Left renal cortex interstitium (tissue), 4 donors: ENCODE measurements around the gene EEF1AKMT2. TPM values are rescaled to one million over a fixed set of nuclear protein-coding genes. Genes with fewer than 3 reads are reported as not detected.

Source experiments
- polyA plus RNA-seq, 4 donors: library from polyadenylated mRNA; unstranded; fragments of 120-200 nt; gene quantifications; one replicate each; pipeline ENCODE4 v1.2.1, GENCODE V29; 2013; ENCODE audit not compliant: insufficient read length in 4 of 4

EEF1AKMT2 gene
- polyA plus RNA-seq, 4 donors, result 28.4 to 43.2 (median 40.0) TPM

Other genes starting within 250 kb of the EEF1AKMT2 start
- gene FAM53B, start 47.5 kb downstream of the EEF1AKMT2 start, polyA plus RNA-seq, result 10 to 100 TPM; 23.1 to 33.4 (median 28.0) TPM
- 10 to 100 TPM; 22.1 to 26.1 (median 23.8) TPM for gene ABRAXAS2, start 9.9 kb upstream of the EEF1AKMT2 start, polyA plus RNA-seq
- gene ZRANB1, start 150.2 kb upstream of the EEF1AKMT2 start, polyA plus RNA-seq, result 10 to 100 TPM; 21.6 to 29.1 (median 26.1) TPM